ENCODE measurements around the gene AVPR1B.
A peak's percentile ranks its signal among the peaks of the same experiment; 100 is the strongest.
"Not testable (repeated sequence)": the region's sequence is repeated elsewhere in the genome, so short reads cannot be mapped to it uniquely, and the experiment has no call there.

The AVPR1B gene

GRCh38 chr1:206080026-206080820 is 37.0 kb downstream of the AVPR1B start:
- DNase-seq: no peak

GRCh38 chr1:206079135-206079534 is 38.1 kb downstream of the AVPR1B start:
- no peak for DNase-seq

- no peak for DNase-seq
These were observed 41.1 kb downstream of the AVPR1B start for GRCh38 chr1:206075786-206076755.

- no peak for DNase-seq
These were observed 42.3 kb downstream of the AVPR1B start for GRCh38 chr1:206074839-206075238.

GRCh38 chr1:206070627-206071304 is 46.4 kb downstream of the AVPR1B start:
- DNase-seq: no peak

- no peak for DNase-seq
These were observed 48.9 kb downstream of the AVPR1B start for GRCh38 chr1:206068314-206068713.

GRCh38 chr1:206067486-206068227 is 49.5 kb downstream of the AVPR1B start:
- DNase-seq: no peak

GRCh38 chr1:206066479-206067171 is 50.6 kb downstream of the AVPR1B start:
- DNase-seq: peak in 1 of 5 donors; percentile 52

- no peak for DNase-seq
These were observed 51.5 kb downstream of the AVPR1B start for GRCh38 chr1:206065547-206066145.

- DNase-seq: not testable (repeated sequence)
These were observed 52.7 kb downstream of the AVPR1B start for GRCh38 chr1:206064501-206064900.

- DNase-seq: not testable (repeated sequence)
These were observed 53.2 kb downstream of the AVPR1B start for GRCh38 chr1:206064001-206064400.

GRCh38 chr1:206062464-206062863 is 54.7 kb downstream of the AVPR1B start:
- DNase-seq: no peak

- no peak for DNase-seq
These were observed 56.3 kb downstream of the AVPR1B start for GRCh38 chr1:206060844-206061243.
